CD14-positive monocyte (primary cell): ENCODE measurements around the gene ATP5F1E. TPM values are rescaled to one million over a fixed set of nuclear protein-coding genes. Genes with fewer than 3 reads are reported as not detected.

ENCODE experiments used
- DNase-seq, 3 donors: peaks; one replicate each; pipeline ENCODE4 v3.0.0-alpha.2; 2011 to 2022
- H2AFZ ChIP-seq: 2 replicates; pipeline ENCODE4 v1.6.0; 2012; ENCODE audit warnings: mild to moderate bottlenecking, low read depth, low read length, inconsistent platforms; ENCODE audit not compliant: insufficient read depth, poor library complexity, severe bottlenecking
- H3K27ac ChIP-seq, 2 donors: 1 replicate in 1 of 2; 2 replicates in 1 of 2; pipeline ENCODE4 v1.5.1; 2012 to 2013; ENCODE audit warnings: low read length in 2 of 2, control low read depth in 1 of 2, inconsistent platforms in 1 of 2, low read depth in 1 of 2, mild to moderate bottlenecking in 1 of 2
- H3K27me3 ChIP-seq, 2 donors: one replicate each; pipeline versions ENCODE4 v1.6.0 to v1.6.1; 2011 to 2013; ENCODE audit warnings: low read length in 2 of 2; ENCODE audit not compliant: control insufficient read depth in 2 of 2, insufficient read depth in 2 of 2
- H3K36me3 ChIP-seq, 2 donors: replicated peaks in 1 of 2; 1 replicate in 1 of 2; 2 replicates in 1 of 2; pipeline versions ENCODE4 v1.5.1 to v1.6.1; 2012 to 2013; ENCODE audit warnings: low read length in 2 of 2, control low read depth in 1 of 2, inconsistent platforms in 1 of 2, mild to moderate bottlenecking in 1 of 2; ENCODE audit not compliant: insufficient read depth in 2 of 2, control insufficient read depth in 1 of 2
- H3K4me1 ChIP-seq, 2 donors: 1 replicate in 1 of 2; 2 replicates in 1 of 2; pipeline versions ENCODE4 v1.5.1 to v1.6.1; 2012 to 2013; ENCODE audit warnings: low read length in 2 of 2, control low read depth in 1 of 2, inconsistent platforms in 1 of 2, mild to moderate bottlenecking in 1 of 2, moderate library complexity in 1 of 2; ENCODE audit not compliant: insufficient read depth in 2 of 2, control insufficient read depth in 1 of 2
- H3K4me2 ChIP-seq: replicated peaks from 2 replicates; pipeline ENCODE3; 2012; ENCODE audit warnings: low read length, moderate library complexity, mild to moderate bottlenecking; ENCODE audit not compliant: poor library complexity, severe bottlenecking; ENCODE audit errors: extremely low read depth
- H3K4me3 ChIP-seq, 3 experiments: fragments of 200-600 bp in 1 of 3; sonication (generic) in 1 of 3; replicated peaks in 1 of 3; 1 replicate in 2 of 3; 2 replicates in 1 of 3; pipeline ENCODE4 v1.5.1; 2011 to 2013; ENCODE audit warnings: low read length in 3 of 3, mild to moderate bottlenecking in 3 of 3, control low read depth in 2 of 3, low read depth in 2 of 3, inconsistent platforms in 1 of 3, moderate library complexity in 1 of 3
- H3K79me2 ChIP-seq: 2 replicates; pipeline ENCODE4 v1.6.0; 2012; ENCODE audit warnings: mild to moderate bottlenecking, control low read depth, inconsistent platforms, low read length, moderate library complexity; ENCODE audit not compliant: insufficient read depth
- H3K9ac ChIP-seq: 2 replicates; pipeline ENCODE4 v1.6.0; 2017; ENCODE audit warnings: low read length, mild to moderate bottlenecking; ENCODE audit not compliant: insufficient read depth, poor library complexity, severe bottlenecking
- H3K9me3 ChIP-seq, 2 donors: replicated peaks in 1 of 2; 1 replicate in 1 of 2; 2 replicates in 1 of 2; pipeline versions ENCODE4 v1.5.1 to v1.6.1; 2012 to 2013; ENCODE audit warnings: low read length in 2 of 2, control low read depth in 1 of 2; ENCODE audit not compliant: control insufficient read depth in 1 of 2, insufficient read depth in 1 of 2
- H4K20me1 ChIP-seq: 2 replicates; pipeline ENCODE4 v1.6.0; 2012; ENCODE audit warnings: mild to moderate bottlenecking, low read length, control low read depth, moderate library complexity; ENCODE audit not compliant: insufficient read depth
- H3K27ac Mint-ChIP-seq, 7 donors: one replicate each; pipeline ENCODE4 v1.8.0; 2020; ENCODE audit warnings: mild to moderate bottlenecking in 7 of 7, mixed read lengths in 7 of 7, moderate library complexity in 6 of 7, inconsistent platforms in 2 of 7
- H3K27me3 Mint-ChIP-seq, 3 donors: one replicate each; pipeline ENCODE4 v1.8.0; 2021 to 2022; ENCODE audit warnings: low read depth in 3 of 3, mild to moderate bottlenecking in 3 of 3, mixed read lengths in 3 of 3, moderate library complexity in 3 of 3, inconsistent platforms in 1 of 3
- H3K36me3 Mint-ChIP-seq, 2 donors: one replicate each; pipeline ENCODE4 v1.8.0; 2020; ENCODE audit warnings: mixed read lengths in 2 of 2, inconsistent platforms in 1 of 2, mild to moderate bottlenecking in 1 of 2
- H3K4me1 Mint-ChIP-seq: one replicate; pipeline ENCODE4 v1.8.0; 2020; ENCODE audit warnings: mild to moderate bottlenecking, mixed read lengths
- H3K4me3 Mint-ChIP-seq, 2 donors: one replicate each; pipeline ENCODE4 v1.8.0; 2020; ENCODE audit warnings: mild to moderate bottlenecking in 2 of 2, mixed read lengths in 2 of 2, moderate library complexity in 1 of 2
- H3K9me3 Mint-ChIP-seq, 7 donors: one replicate each; pipeline ENCODE4 v1.8.0; 2020 to 2022; ENCODE audit warnings: mixed read lengths in 7 of 7, mild to moderate bottlenecking in 6 of 7, moderate library complexity in 6 of 7, inconsistent platforms in 2 of 7
- WGBS: methylation state at CpG from one replicate; pipeline ENCODE4 v1.1.5; 2013; ENCODE audit warnings: missing lambda C conversion rate; ENCODE audit not compliant: insufficient coverage; 5-methylcytosine and 5-hydroxymethylcytosine counted together
- intact Hi-C, 2 donors: fragments of 100-400 bp; cut with micrococcal nuclease; formaldehyde crosslinking; loops; one replicate each; pipeline versions ENCODE4 v1.15.0 to v1.15.1; 2023
- polyA plus RNA-seq, 3 donors: library from polyadenylated mRNA; depleted of rRNA in 1 of 3; unstranded in 2 of 3; stranded (reverse) in 1 of 3; fragments of 300-500 nt in 2 of 3; fragments of >200 nt in 1 of 3; fragmentation: Illumina TruSeq in 2 of 3; gene quantifications; 1 replicate in 2 of 3; 2 replicates in 1 of 3; pipeline ENCODE4 v1.2.3, GENCODE V29; 2012 to 2021
- TF ChIP-seq, protein P1 (sequence below): fragments of 200-600 bp; IDR thresholded peaks from one replicate; pipeline ENCODE4 v1.8.0; 2022; ENCODE audit warnings: antibody characterized with exemption, mild to moderate bottlenecking

The ATP5F1E gene
- polyA plus RNA-seq, 3 donors, result 39.0 to 105 (median 102) TPM

DNA sequence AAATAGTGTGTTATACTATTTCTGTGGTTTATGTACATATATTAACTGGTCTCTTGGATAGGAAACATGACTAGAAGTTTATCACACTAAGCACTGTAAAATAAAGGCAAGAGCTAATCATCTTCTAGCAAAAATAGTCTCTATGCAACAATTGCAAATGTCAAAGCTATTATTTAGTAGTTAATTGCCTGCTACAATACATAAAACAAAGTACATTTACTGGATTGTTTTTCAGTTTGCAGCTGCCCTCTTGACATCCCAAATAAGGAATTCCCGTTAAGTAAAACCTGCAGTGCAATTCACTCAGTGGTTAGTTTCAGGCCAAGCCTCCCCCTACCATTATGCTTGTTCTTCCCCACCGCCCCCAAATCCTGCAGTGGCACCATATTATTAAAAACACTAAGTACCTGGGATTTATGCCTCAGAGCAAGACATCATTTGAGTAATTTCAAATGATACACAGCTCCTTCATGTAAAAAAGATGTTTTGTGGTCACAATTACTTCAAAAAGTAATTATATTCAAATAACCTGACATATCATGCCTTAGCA is 1.6 kb upstream of the ATP5F1E start:
- no peak overlapping the region for H3K9ac ChIP-seq
- 100% methylated on average over 2 of the region's 2 CpGs for WGBS

GRCh38 chr20:59033093-59033492 is 958 bp upstream of the ATP5F1E start:
- H3K4me1 Mint-ChIP-seq, result peaks cover 37% of the 10 kb centered on the region
- Histone ChIP-seq H3K27ac (peak overlapping the region; percentile 71 to 88), H3K4me2 (peak overlapping the region; percentile 78), H2AFZ (peak overlapping the region; percentile 81), H3K36me3 (peaks cover 53 to 69% of the 10 kb centered on the region in 2 donors), H3K9ac (peak overlapping the region; percentile 83), H3K79me2 (peaks cover 53% of the 10 kb centered on the region), H4K20me1 (peaks cover 43% of the 10 kb centered on the region), H3K9me3 (no peaks in the 10 kb centered on the region), H3K27me3 (no peaks in the 10 kb centered on the region), H3K4me1 (peaks cover 23 to 41% of the 10 kb centered on the region in 2 donors), H3K4me3 (peak overlapping the region; percentile 53 to 83 (median 79))
- H3K9me3 Mint-ChIP-seq, result no peaks in the 10 kb centered on the region
- H3K4me3 Mint-ChIP-seq, result peak overlapping the region; percentile 84 to 93
- intact Hi-C loops, result loop anchor here (2.0 to 10.0 kb wide), 5 partner anchors 24 to 141 kb away; partner anchors contain the start of gene NELFCD (in 1 of the 2)
- DNase-seq, result no peak
- peaks cover 64 to 67% of the 10 kb centered on the region in 2 donors for H3K36me3 Mint-ChIP-seq
- peak overlapping the region in 6 of 7 donors; percentile 90 to 94 (median 93) for H3K27ac Mint-ChIP-seq
- WGBS, result no CpG with 5 or more reads among the region's 1 CpG
- TF ChIP-seq, protein P1, sequence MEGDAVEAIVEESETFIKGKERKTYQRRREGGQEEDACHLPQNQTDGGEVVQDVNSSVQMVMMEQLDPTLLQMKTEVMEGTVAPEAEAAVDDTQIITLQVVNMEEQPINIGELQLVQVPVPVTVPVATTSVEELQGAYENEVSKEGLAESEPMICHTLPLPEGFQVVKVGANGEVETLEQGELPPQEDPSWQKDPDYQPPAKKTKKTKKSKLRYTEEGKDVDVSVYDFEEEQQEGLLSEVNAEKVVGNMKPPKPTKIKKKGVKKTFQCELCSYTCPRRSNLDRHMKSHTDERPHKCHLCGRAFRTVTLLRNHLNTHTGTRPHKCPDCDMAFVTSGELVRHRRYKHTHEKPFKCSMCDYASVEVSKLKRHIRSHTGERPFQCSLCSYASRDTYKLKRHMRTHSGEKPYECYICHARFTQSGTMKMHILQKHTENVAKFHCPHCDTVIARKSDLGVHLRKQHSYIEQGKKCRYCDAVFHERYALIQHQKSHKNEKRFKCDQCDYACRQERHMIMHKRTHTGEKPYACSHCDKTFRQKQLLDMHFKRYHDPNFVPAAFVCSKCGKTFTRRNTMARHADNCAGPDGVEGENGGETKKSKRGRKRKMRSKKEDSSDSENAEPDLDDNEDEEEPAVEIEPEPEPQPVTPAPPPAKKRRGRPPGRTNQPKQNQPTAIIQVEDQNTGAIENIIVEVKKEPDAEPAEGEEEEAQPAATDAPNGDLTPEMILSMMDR, result no peak
- peaks cover 0 to 2% (median 0%) of the 10 kb centered on the region in 3 donors for H3K27me3 Mint-ChIP-seq

More for the DNA sequence above, 1.6 kb upstream of the ATP5F1E start:
- no peaks in the 10 kb centered on the region for H3K9me3 Mint-ChIP-seq
- no peak overlapping the region for H3K4me3 Mint-ChIP-seq
- TF ChIP-seq, protein P1, result no peak
- H3K9me3 ChIP-seq, result no peaks in the 10 kb centered on the region
- H3K27me3 Mint-ChIP-seq, result peaks cover 0 to 2% (median 0%) of the 10 kb centered on the region in 3 donors
- H3K4me1 ChIP-seq, result peaks cover 22 to 38% of the 10 kb centered on the region in 2 donors
- peaks cover 42% of the 10 kb centered on the region for H4K20me1 ChIP-seq
- no peak overlapping the region for H3K4me3 ChIP-seq
- intact Hi-C loops, result loop anchor here (2.0 to 10.0 kb wide), 5 partner anchors 25 to 141 kb away; partner anchors contain the start of gene NELFCD (in 1 of the 2)
- peaks cover 33% of the 10 kb centered on the region for H3K4me1 Mint-ChIP-seq
- H3K27me3 ChIP-seq, result no peaks in the 10 kb centered on the region
- H3K36me3 Mint-ChIP-seq, result peaks cover 63% of the 10 kb centered on the region in 2 donors
- no peak overlapping the region for H2AFZ ChIP-seq
- no peak overlapping the region for H3K27ac ChIP-seq
- no peak overlapping the region for H3K4me2 ChIP-seq
- H3K27ac Mint-ChIP-seq, result no peak overlapping the region
- H3K36me3 ChIP-seq, result peaks cover 52 to 67% of the 10 kb centered on the region in 2 donors
- peaks cover 53% of the 10 kb centered on the region for H3K79me2 ChIP-seq
- DNase-seq, result no peak
